PC-3 (cell line): ENCODE measurements around the gene UBA3. TPM values are rescaled to one million over a fixed set of nuclear protein-coding genes. Genes with fewer than 3 reads are reported as not detected.

Source experiments
- ATAC-seq: fragments of 200-7000 bp; cut with Tn5 transposase; 2 replicates; pipeline ENCODE4 v1.9.1; 2020; ENCODE audit warnings: mild to moderate bottlenecking, moderate library complexity
- BruUV-seq: library from RNA; stranded (reverse); fragments of 400-500 nt; replicated peaks from 2 replicates; lab custom pipeline; 2021; lab: Mats Ljungman, UMichigan
- CTCF ChIA-PET: fragments of 300-600 bp; sonication (Branson Sonifier 250); formaldehyde crosslinking; loops from one replicate; lab custom pipeline; 2022; ENCODE audit warnings: antibody characterized with exemption; lab: Charles Lee
- POLR2A ChIA-PET: fragments of 300-600 bp; sonication (Branson Sonifier 250); formaldehyde crosslinking; loops from one replicate; lab custom pipeline; 2022; ENCODE audit warnings: antibody characterized with exemption; ENCODE audit not compliant: unreplicated experiment; lab: Charles Lee
- DNase-seq: peaks from one replicate; pipeline ENCODE4 v3.0.0-alpha.2; 2015
- H2AFZ ChIP-seq: fragments of 300-600 bp; sonication (generic); 2 replicates; pipeline ENCODE4 v1.6.0; 2016; ENCODE audit warnings: antibody characterized with exemption, low read length
- H3F3A ChIP-seq: fragments of 300-600 bp; sonication (generic); one replicate; pipeline ENCODE4 v1.6.0; 2017; ENCODE audit warnings: antibody characterized with exemption, low read length, control low read depth, mild to moderate bottlenecking; ENCODE audit not compliant: unreplicated experiment
- H3K27ac ChIP-seq: fragments of 300-600 bp; sonication (generic); 2 replicates; pipeline ENCODE4 v1.5.1; 2016; ENCODE audit warnings: mild to moderate bottlenecking, low read length
- H3K27me3 ChIP-seq: fragments of 300-600 bp; sonication (generic); 2 replicates; pipeline ENCODE4 v1.6.1; 2016; ENCODE audit warnings: low read length, mixed read lengths
- H3K36me3 ChIP-seq: fragments of 300-600 bp; sonication (generic); 2 replicates; pipeline ENCODE4 v1.6.1; 2016; ENCODE audit warnings: low read depth, mixed run types, low read length, mixed read lengths
- H3K4me1 ChIP-seq: fragments of 300-600 bp; sonication (generic); 2 replicates; pipeline ENCODE4 v1.5.1; 2016; ENCODE audit warnings: low read length; ENCODE audit not compliant: insufficient read depth
- H3K4me2 ChIP-seq: fragments of 300-600 bp; sonication (generic); 2 replicates; pipeline ENCODE4 v1.6.0; 2016; ENCODE audit warnings: low read length
- H3K4me3 ChIP-seq: fragments of 300-600 bp; sonication (generic); 2 replicates; pipeline ENCODE4 v1.5.1; 2016; ENCODE audit warnings: mild to moderate bottlenecking, low read length, mixed read lengths
- H3K79me2 ChIP-seq: fragments of 300-600 bp; sonication (generic); 2 replicates; pipeline ENCODE4 v1.6.1; 2017; ENCODE audit warnings: low read length, mixed read lengths
- H3K9ac ChIP-seq: fragments of 300-600 bp; sonication (generic); 2 replicates; pipeline ENCODE4 v1.6.0; 2016; ENCODE audit warnings: mild to moderate bottlenecking, low read length
- H3K9me2 ChIP-seq: fragments of 300-600 bp; sonication (generic); replicated peaks from 2 replicates; pipeline ENCODE4 v1.6.1; 2016; ENCODE audit warnings: mixed run types, low read length, mixed read lengths
- H3K9me3 ChIP-seq: fragments of 300-600 bp; sonication (generic); 2 replicates; pipeline ENCODE4 v1.6.1; 2016; ENCODE audit warnings: low read length, mixed read lengths
- H4K20me1 ChIP-seq: fragments of 300-600 bp; sonication (generic); 2 replicates; pipeline ENCODE4 v1.6.1; 2016; ENCODE audit warnings: low read length, mixed read lengths
- CTCF ChIP-seq: fragments of 300-600 bp; sonication (generic); conservative IDR thresholded peaks from 2 replicates; pipeline ENCODE4 v1.5.1; 2017; ENCODE audit warnings: antibody characterized with exemption, low read depth, mild to moderate bottlenecking, low read length
- EZH2 ChIP-seq: fragments of 300-600 bp; sonication (generic); IDR thresholded peaks from one replicate; pipeline ENCODE4 v1.6.1; 2017; ENCODE audit warnings: antibody characterized with exemption, mild to moderate bottlenecking, low read length; ENCODE audit not compliant: unreplicated experiment
- EZH2phosphoT487 ChIP-seq: fragments of 300-600 bp; sonication (generic); IDR thresholded peaks from 2 replicates; pipeline ENCODE4 v1.6.1; 2018; ENCODE audit warnings: mild to moderate bottlenecking, antibody characterized with exemption, low read length, borderline replicate concordance
- intact Hi-C: fragments of 100-400 bp; cut with micrococcal nuclease; formaldehyde crosslinking; loops from 2 replicates; pipeline ENCODE4 v1.9.0; 2023
- total RNA-seq: library from RNA; depleted of rRNA; stranded (reverse); fragments of >200 nt; gene quantifications from 2 replicates; pipeline ENCODE4 v1.2.3, GENCODE V29; 2014

UBA3 gene
- total RNA-seq, 1 experiment from 2014 or later = 27.5 TPM

GRCh38 chr3:69014022-69014580 lies 66.1 kb downstream of the UBA3 start:
- no peak; the same call in 1 of the 2 replicates for ATAC-seq
- H3K9ac ChIP-seq = peak overlapping the region; percentile 81
- POLR2A ChIA-PET = no interaction called here
- no peaks in the 10 kb centered on the region for H3K9me2 ChIP-seq
- peak overlapping the region; percentile 82 for H2AFZ ChIP-seq
- DNase-seq = no peak
- intact Hi-C loops = no loop called here
- no peaks in the 10 kb centered on the region for H3K9me3 ChIP-seq
- no peaks in the 10 kb centered on the region for H3K79me2 ChIP-seq
- no peaks in the 10 kb centered on the region for H3K36me3 ChIP-seq
- H3K27ac ChIP-seq = peak overlapping the region; percentile 52
- H3K4me3 ChIP-seq = peak overlapping the region; percentile 71
- CTCF ChIA-PET = interaction anchor here (0.7 kb wide), 1 partner anchor 72 kb away, joined by 3 read pairs; no protein-coding TSS in a partner anchor
- TSS peak; percentile 61 for BruUV-seq
- no peaks in the 10 kb centered on the region for H3F3A ChIP-seq
- H3K27me3 ChIP-seq = no peaks in the 10 kb centered on the region
- H3K4me1 ChIP-seq = peaks cover 9% of the 10 kb centered on the region; the same call in 1 of the 2 replicates
- H3K4me2 ChIP-seq = peak overlapping the region; percentile 87
- no peaks in the 10 kb centered on the region for H4K20me1 ChIP-seq
- TF ChIP-seq EZH2phosphoT487 (no peak), EZH2 (no peak), CTCF (no peak)

- Histone ChIP-seq H3K27ac (peak within 1 kb of the TSS; percentile 52), H3K4me3 (peak within 1 kb of the TSS; percentile 71), H3K36me3 (no peaks in the 10 kb centered on the region), H3K4me2 (peak within 1 kb of the TSS; percentile 87), H3K4me1 (peaks cover 9% of the 10 kb centered on the region; the same call in 1 of the 2 replicates), H3K27me3 (no peaks in the 10 kb centered on the region), H3K9ac (peak within 1 kb of the TSS; percentile 81), H3F3A (no peaks in the 10 kb centered on the region), H2AFZ (peak within 1 kb of the TSS; percentile 82), H4K20me1 (no peaks in the 10 kb centered on the region), H3K9me3 (no peaks in the 10 kb centered on the region), H3K9me2 (no peaks in the 10 kb centered on the region), H3K79me2 (no peaks in the 10 kb centered on the region)
- ChIA-PET POLR2A (no interaction called here), CTCF (interaction anchor here (0.7 kb wide), 1 partner anchor 73 kb away, joined by 3 read pairs; no protein-coding TSS in a partner anchor)
- intact Hi-C loops = no loop called here
- TF ChIP-seq EZH2phosphoT487 (no peak), CTCF (peak; percentile 54)
- DNase-seq (peak; percentile 70), ATAC-seq (peak; percentile 84)
- no TSS peak for BruUV-seq
Observed at GRCh38 chr3:69013253-69014021, 66.7 kb downstream of the UBA3 start, which contains the start of gene EOGT. Gene EOGT, minus strand, starts transcription at chr3:69013684. Its CDS starts 3,838 bp downstream, at chr3:69009846.
